GM13977 (cell line): ENCODE results near the gene PATE1.
"Not testable (repeated sequence)": the region's sequence is repeated elsewhere in the genome, so short reads cannot be mapped to it uniquely, and the experiment has no call there.

ENCODE experiments used
- DNase-seq: peaks from one replicate; pipeline ENCODE4 v3.0.0; 2012; ENCODE audit warnings: low spot score
- in situ Hi-C: fragments of 300-500 bp; cut with MboI; formaldehyde crosslinking; loops from one replicate; pipeline ENCODE4 v1.12.0; 2022; ENCODE audit warnings: low sequenced_read_pairs, low pct_unique_long_range_greater_than_20kb, mixed read lengths, inconsistent platforms; ENCODE audit not compliant: unreplicated experiment
- TF ChIP-seq, protein P1 (sequence below): IDR thresholded peaks from 2 replicates; pipeline ENCODE4 v1.5.1; 2012; ENCODE audit warnings: mild to moderate bottlenecking, control low read depth; ENCODE audit not compliant: insufficient read depth; ENCODE audit errors: extremely low read depth, missing control alignments

The PATE1 gene, protein sequence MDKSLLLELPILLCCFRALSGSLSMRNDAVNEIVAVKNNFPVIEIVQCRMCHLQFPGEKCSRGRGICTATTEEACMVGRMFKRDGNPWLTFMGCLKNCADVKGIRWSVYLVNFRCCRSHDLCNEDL

DNA sequence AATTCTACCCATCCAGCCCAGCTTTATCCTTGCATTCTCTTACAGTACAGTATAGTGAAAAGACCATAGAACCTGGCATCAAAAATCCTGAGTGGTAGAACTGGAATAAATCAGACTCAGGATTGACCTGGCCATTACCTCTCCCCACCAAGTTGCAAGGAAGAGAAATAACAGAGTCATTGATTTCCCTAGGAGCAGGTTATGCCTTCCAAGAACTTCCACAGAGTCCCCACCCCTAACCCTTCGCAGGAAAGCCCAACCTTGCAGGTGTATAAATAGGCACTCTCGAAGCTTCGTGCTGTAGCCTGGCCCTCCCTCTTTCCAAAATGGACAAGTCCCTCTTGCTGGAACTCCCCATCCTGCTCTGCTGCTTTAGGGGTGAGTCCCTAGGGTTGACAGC, at the start of gene PATE1:
PATE1 (plus strand) TSS at position 301 of the 400 bp plus-strand sequence; CDS start at position 327, 26 bp downstream.
- DNase-seq = no peak
- in situ Hi-C loops = no loop called here
- TF ChIP-seq, protein P1, sequence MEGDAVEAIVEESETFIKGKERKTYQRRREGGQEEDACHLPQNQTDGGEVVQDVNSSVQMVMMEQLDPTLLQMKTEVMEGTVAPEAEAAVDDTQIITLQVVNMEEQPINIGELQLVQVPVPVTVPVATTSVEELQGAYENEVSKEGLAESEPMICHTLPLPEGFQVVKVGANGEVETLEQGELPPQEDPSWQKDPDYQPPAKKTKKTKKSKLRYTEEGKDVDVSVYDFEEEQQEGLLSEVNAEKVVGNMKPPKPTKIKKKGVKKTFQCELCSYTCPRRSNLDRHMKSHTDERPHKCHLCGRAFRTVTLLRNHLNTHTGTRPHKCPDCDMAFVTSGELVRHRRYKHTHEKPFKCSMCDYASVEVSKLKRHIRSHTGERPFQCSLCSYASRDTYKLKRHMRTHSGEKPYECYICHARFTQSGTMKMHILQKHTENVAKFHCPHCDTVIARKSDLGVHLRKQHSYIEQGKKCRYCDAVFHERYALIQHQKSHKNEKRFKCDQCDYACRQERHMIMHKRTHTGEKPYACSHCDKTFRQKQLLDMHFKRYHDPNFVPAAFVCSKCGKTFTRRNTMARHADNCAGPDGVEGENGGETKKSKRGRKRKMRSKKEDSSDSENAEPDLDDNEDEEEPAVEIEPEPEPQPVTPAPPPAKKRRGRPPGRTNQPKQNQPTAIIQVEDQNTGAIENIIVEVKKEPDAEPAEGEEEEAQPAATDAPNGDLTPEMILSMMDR = no peak

DNA sequence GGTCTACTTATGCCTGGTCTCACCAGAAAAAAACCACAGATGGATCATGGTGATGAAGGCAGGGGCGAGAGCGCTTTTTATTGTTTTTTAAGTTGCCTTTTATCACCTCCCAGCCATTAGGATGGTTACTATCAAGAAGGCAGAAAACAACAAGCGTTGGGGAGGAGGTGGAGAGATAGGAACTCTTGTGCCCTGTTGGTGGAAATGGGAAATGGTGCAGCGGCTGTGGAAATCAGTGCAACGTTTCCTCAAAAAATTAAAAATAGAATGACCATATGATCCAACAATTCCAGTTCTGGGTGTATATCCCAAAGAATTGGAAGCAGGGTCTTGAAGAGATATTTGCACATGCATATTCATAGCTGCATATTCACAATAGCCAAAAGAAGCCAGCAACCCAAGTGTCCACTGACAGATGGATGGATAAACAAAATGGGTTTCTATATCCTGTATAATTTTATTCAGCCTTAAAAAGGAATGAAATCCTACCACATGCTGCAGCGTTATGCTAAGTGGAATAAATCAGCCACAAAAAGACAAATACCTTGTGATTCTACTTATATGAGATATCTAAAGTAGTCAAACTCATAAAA, 45.0 kb upstream of the PATE1 start:
- TF ChIP-seq, protein P1 = no peak
- DNase-seq = no peak
- in situ Hi-C loops = no loop called here

DNA sequence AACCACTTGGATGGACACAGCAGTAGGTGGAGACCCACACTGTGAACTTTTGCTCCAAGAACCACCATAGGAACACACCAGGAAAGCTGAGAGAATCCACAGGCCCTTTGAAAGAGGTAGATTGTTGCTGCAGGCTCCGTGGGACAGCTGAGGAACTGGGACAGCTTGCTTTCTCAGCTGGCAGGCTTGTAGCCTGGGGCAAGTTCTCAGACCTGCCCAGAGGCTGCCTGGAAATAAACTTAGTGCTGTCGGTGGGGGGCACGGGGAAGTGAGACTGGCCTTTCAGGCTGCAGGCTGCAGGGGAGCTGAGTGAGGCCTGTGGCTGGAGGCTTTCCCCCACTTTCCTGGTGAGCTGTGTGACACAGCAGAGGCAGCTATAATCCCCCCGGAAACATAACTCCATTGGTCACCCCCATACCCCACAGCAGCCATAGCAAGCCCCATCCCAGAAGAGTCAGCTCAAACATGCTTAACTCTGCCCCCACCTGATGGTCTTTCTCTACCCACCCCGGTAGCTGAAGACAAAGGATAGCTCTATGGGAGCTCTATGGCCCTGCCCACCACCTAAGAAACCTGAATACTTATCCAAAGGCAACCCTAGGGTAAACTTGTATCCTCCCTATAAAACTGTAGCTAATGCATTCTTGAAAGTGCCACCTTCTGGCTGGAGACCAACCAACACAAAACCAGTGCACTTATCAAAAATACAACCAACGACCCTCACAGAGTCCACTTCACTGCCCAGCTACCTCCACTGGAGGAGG, 44.0 kb upstream of the PATE1 start:
- in situ Hi-C loops = no loop called here
- TF ChIP-seq, protein P1 = no peak

DNA sequence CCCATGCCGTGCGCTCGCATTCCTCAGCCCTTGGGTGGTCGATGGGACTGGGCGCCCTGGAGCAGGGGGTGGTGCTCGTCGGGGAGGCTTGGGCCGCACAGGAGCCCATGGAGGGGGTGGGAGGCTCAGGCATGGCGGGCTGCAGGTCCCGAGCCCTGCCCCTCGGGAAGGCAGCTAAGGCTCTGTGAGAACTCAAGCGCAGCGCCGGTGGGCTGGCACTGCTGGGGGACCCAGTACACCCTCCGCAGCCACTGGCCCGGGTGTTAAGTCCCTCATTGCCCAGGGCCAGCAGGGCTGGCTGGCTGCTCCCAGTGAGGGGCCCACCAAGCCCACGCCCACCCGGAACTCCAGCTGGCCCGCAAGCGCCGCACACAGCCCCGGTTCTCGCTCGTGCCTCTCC, 41.4 kb upstream of the PATE1 start:
- DNase-seq, in situ Hi-C loops: not testable (repeated sequence)

More for the DNA sequence above, 44.0 kb upstream of the PATE1 start:
- no peak for DNase-seq

DNA sequence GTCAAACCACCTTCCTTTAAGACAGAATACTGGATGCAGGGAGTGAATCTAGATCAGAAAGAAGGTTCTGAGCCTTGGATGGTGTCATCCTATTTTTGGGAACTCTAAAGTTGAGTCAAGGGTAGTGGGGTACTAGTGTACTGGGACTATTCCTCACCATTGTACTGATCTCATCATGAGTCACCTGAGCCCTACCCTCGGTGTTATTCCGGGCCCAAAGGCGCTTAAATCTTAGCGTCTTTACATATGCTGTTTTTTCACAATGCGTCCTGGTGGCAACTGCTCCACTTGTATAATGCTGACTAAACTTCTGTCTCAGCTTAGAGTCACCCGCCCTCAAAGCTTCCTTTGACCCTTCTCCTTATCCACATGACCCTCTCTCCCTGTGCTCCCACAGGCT, 25.3 kb upstream of the PATE1 start:
- no peak for DNase-seq
- in situ Hi-C loops = no loop called here
- TF ChIP-seq, protein P1 = no peak

DNA sequence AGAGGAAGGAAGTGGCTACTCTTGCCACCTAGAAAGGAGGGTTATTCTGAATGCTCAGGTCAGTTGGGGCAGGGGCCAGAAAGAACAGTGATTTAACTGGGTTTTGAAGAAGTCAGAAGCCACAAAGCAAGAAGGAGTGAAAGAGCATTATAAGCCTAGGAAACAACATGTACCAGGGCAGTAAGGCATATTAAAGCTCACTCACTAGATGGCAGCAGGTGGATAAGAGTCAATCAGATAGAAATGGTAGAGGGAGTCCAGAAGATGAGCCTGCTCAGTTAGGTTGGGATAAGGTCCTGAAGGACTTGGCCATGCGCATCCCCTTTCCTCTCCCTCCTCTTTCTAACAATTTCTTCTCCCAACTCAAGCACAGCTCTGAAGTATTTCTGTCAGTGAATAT, 22.0 kb upstream of the PATE1 start:
- in situ Hi-C loops = no loop called here
- DNase-seq = no peak
- TF ChIP-seq, protein P1 = peak; percentile 16

DNA sequence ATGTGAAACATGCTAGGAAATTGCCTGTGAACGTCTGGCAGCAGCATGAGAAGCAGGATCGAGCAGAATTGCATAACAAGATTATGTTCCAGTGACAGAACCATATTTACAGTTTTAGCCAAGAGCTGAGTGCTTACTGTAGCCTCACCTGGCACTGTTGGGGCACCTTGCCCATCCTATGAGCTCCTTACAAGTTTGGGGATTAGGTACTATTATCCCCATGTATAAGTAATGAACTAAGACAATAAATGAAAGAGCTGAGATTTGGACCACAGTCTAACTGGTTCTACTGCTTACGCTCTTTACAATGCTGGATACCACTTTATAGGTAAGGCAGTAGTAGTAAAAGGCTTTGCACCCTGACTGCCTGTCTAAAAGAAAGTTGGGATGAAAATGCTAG, 17.1 kb upstream of the PATE1 start:
- no peak for DNase-seq
- TF ChIP-seq, protein P1 = no peak
- in situ Hi-C loops = no loop called here
